ENCODE data around the gene FAU. TPM values are rescaled to one million over a fixed set of nuclear protein-coding genes. Genes with fewer than 3 reads are reported as not detected.

Gene FAU
- total and polyA plus RNA-seq, 9 of the 15 experiments (the other 6 are each of a cell fraction or from before 2014, with no cell fraction given) = 433 to 1,827 (median 942) TPM

DNA sequence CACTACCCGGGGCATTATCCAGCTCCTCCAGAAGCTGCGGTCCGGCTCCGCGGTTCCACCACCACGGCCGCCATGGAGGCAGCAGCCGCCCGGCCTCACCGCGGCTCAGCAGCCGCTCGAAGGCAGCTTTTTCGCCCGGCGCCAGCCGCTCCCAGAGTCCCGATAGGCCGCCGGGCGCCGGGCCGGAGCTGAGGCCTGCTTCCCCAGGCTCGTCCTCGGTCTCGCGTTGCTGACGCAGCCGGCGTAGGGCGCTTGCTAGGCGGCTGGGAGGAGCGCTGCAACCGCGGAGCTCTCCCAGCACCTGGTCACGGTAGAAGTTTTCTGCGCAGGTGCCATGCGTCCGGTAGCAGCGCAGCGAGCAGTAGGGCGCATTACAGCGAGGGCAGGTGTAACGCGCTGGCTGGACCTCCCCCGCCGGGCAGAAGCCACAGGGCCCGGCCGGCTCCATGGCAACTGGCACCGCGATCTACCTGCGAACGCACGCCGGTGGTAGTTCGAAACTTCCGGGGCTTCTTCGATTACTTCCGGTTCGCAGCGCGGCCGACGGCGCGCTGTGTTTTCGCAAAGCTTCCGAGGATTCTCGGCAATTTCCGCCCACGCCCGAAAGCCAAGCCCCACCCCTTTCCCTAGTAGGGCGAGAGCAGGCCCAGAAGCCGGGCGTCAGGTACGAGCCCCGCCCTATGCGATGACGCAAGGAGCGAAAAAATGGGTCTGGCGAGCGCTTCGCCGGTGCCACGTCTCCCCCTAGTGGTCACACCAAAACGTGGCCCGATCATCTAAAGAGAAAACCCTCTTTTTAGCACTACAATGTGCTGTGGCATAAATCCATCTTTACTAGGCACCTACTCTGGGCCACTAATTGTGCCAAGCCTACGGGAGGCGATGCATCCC is 4.5 kb downstream of the FAU start, which contains the start of gene ZNHIT2 (continued):
- TF ChIP-seq, protein P1, sequence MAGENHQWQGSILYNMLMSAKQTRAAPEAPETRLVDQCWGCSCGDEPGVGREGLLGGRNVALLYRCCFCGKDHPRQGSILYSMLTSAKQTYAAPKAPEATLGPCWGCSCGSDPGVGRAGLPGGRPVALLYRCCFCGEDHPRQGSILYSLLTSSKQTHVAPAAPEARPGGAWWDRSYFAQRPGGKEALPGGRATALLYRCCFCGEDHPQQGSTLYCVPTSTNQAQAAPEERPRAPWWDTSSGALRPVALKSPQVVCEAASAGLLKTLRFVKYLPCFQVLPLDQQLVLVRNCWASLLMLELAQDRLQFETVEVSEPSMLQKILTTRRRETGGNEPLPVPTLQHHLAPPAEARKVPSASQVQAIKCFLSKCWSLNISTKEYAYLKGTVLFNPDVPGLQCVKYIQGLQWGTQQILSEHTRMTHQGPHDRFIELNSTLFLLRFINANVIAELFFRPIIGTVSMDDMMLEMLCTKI (IDR thresholded peaks at IDR 0.05; ENCODE audit: partially characterized antibody) = no peak
- no peak for TF ChIP-seq TAF15 (IDR thresholded peaks at IDR 0.05; ENCODE audit: low read depth, low read length)
- peak; percentile 32 to 33; a peak in 2 of 4 replicates for TF ChIP-seq SIX5 (IDR thresholded peaks at IDR 0.05; ENCODE audit: borderline replicate concordance in 1 of 2, insufficient read depth in 1 of 2, low read depth in 1 of 2, low read length in 2 of 2)
- TF ChIP-seq ZNF3 (CRISPR knock-in tag; IDR thresholded peaks at IDR 0.05) = no peak
- no peak for TF ChIP-seq CREBBP (IDR thresholded peaks at IDR 0.05; ENCODE audit: low read depth, low read length)
- TF ChIP-seq NR4A1 (CRISPR knock-in tag; IDR thresholded peaks at IDR 0.05) = peak; percentile 61; the same call in 1 of the 2 replicates
- 0 out of 2 replicates have a peak, but pooled peaks have one; percentile 37 for TF ChIP-seq NR4A1 (tag; IDR thresholded peaks at IDR 0.05)
- TF ChIP-seq, protein P2, sequence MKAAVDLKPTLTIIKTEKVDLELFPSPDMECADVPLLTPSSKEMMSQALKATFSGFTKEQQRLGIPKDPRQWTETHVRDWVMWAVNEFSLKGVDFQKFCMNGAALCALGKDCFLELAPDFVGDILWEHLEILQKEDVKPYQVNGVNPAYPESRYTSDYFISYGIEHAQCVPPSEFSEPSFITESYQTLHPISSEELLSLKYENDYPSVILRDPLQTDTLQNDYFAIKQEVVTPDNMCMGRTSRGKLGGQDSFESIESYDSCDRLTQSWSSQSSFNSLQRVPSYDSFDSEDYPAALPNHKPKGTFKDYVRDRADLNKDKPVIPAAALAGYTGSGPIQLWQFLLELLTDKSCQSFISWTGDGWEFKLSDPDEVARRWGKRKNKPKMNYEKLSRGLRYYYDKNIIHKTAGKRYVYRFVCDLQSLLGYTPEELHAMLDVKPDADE (conservative IDR thresholded peaks at IDR 0.05; ENCODE audit: control insufficient read depth, low read depth, low read length) = peak; percentile 86; the same call in 1 of the 2 replicates
- TF ChIP-seq HNRNPUL1 (IDR thresholded peaks at IDR 0.05; ENCODE audit: low read length) = no peak
- TF ChIP-seq CSDE1 (IDR thresholded peaks at IDR 0.05) = no peak; a peak in 1 of 4 replicates
- TF ChIP-seq, protein P3, sequence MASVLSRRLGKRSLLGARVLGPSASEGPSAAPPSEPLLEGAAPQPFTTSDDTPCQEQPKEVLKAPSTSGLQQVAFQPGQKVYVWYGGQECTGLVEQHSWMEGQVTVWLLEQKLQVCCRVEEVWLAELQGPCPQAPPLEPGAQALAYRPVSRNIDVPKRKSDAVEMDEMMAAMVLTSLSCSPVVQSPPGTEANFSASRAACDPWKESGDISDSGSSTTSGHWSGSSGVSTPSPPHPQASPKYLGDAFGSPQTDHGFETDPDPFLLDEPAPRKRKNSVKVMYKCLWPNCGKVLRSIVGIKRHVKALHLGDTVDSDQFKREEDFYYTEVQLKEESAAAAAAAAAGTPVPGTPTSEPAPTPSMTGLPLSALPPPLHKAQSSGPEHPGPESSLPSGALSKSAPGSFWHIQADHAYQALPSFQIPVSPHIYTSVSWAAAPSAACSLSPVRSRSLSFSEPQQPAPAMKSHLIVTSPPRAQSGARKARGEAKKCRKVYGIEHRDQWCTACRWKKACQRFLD (CRISPR knock-in tag; IDR thresholded peaks at IDR 0.05) = peak; percentile 92
- no peak for TF ChIP-seq ZNF354B (CRISPR knock-in tag; IDR thresholded peaks at IDR 0.05)
- TF ChIP-seq, protein P4, sequence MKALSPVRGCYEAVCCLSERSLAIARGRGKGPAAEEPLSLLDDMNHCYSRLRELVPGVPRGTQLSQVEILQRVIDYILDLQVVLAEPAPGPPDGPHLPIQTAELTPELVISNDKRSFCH (CRISPR knock-in tag; IDR thresholded peaks at IDR 0.05) = no peak
- TF ChIP-seq, protein P4 (tag; IDR thresholded peaks at IDR 0.05) = peak; percentile 61
- peak; percentile 67; the same call in 1 of the 2 replicates for TF ChIP-seq TGIF2 (CRISPR knock-in tag; IDR thresholded peaks at IDR 0.05)
- no peak for TF ChIP-seq HOXB6 (CRISPR knock-in tag; IDR thresholded peaks at IDR 0.05; ENCODE audit: borderline replicate concordance)
- peak; percentile 98 for TF ChIP-seq RBM22 (IDR thresholded peaks at IDR 0.05; ENCODE audit: low read depth, low read length, poor library complexity, severe bottlenecking)
- TF ChIP-seq RBM14 (IDR thresholded peaks at IDR 0.05; ENCODE audit: borderline replicate concordance, insufficient read depth, low read depth, low read length) = no peak
- TF ChIP-seq ZNF584 (CRISPR knock-in tag; IDR thresholded peaks at IDR 0.05; ENCODE audit: low read depth) = no peak
- peak; percentile 94 for TF ChIP-seq PHF8 (IDR thresholded peaks at IDR 0.05; ENCODE audit: borderline replicate concordance, low read length)
- peak; percentile 92 for TF ChIP-seq JUND (IDR thresholded peaks at IDR 0.05; ENCODE audit: borderline replicate concordance, low read depth, low read length)
- TF ChIP-seq JUND (tag; IDR thresholded peaks at IDR 0.05; ENCODE audit: borderline replicate concordance, low read depth, low read length) = peak; percentile 80; the same call in 1 of the 3 replicates
- TF ChIP-seq ZNF232 (CRISPR knock-in tag; IDR thresholded peaks at IDR 0.05) = no peak
